MV-4-11 (cell line): ENCODE data around the gene OXCT2.

Experiments used
- DNase-seq: peaks from one replicate; lab custom pipeline; 2025; lab: John Stamatoyannopoulos, UW

Gene OXCT2

GRCh38 chr1:39762550-39763540, 8.3 kb downstream of the OXCT2 start:
- DNase-seq: no peak

- DNase-seq: no peak
Observed at GRCh38 chr1:39761557-39762260, 9.4 kb downstream of the OXCT2 start.

- no peak for DNase-seq
Observed at GRCh38 chr1:39761016-39761415, 10.1 kb downstream of the OXCT2 start.

GRCh38 chr1:39760074-39761008, 10.8 kb downstream of the OXCT2 start:
- no peak for DNase-seq

GRCh38 chr1:39759436-39759726, 11.8 kb downstream of the OXCT2 start:
- no peak for DNase-seq

GRCh38 chr1:39758556-39759435, 12.4 kb downstream of the OXCT2 start:
- DNase-seq: no peak

- no peak for DNase-seq
Observed at GRCh38 chr1:39757501-39757900, 13.6 kb downstream of the OXCT2 start.

- no peak for DNase-seq
Observed at GRCh38 chr1:39755965-39756659, 15.0 kb downstream of the OXCT2 start.

- no peak for DNase-seq
Observed at GRCh38 chr1:39754906-39755504, 16.1 kb downstream of the OXCT2 start.

- peak; percentile 42 for DNase-seq
Observed at GRCh38 chr1:39754026-39754570, 17.1 kb downstream of the OXCT2 start.

GRCh38 chr1:39753132-39754025, 17.8 kb downstream of the OXCT2 start:
- DNase-seq: no peak

GRCh38 chr1:39752703-39753102, 18.4 kb downstream of the OXCT2 start:
- DNase-seq: no peak

- DNase-seq: no peak
Observed at GRCh38 chr1:39751595-39751994, 19.6 kb downstream of the OXCT2 start.

- DNase-seq: no peak
Observed at GRCh38 chr1:39745016-39745670, 26.0 kb downstream of the OXCT2 start.

- DNase-seq: peak; percentile 87
Observed at GRCh38 chr1:39738622-39739366, 32.4 kb downstream of the OXCT2 start, which contains the start of gene PPIE. Gene PPIE, plus strand, starts transcription at chr1:39738882. Its CDS starts 19 bp downstream, at chr1:39738901.

- DNase-seq: no peak
Observed at GRCh38 chr1:39737546-39738169, 33.5 kb downstream of the OXCT2 start.

- DNase-seq: no peak
Observed at GRCh38 chr1:39735731-39736130, 35.4 kb downstream of the OXCT2 start.
